Common myeloid progenitor, CD34-positive (primary cell): ENCODE measurements around the gene TFAM. TPM values are rescaled to one million over a fixed set of nuclear protein-coding genes. Genes with fewer than 3 reads are reported as not detected.

Source experiments
- CTCF ChIA-PET: fragments of 350-600 bp; sonication (Branson Sonifier 250); formaldehyde crosslinking; loops from one replicate; lab custom pipeline; 2021; ENCODE audit warnings: antibody characterized with exemption; lab: Charles Lee
- POLR2A ChIA-PET: fragments of 350-600 bp; sonication (Branson Sonifier 250); formaldehyde crosslinking; loops from one replicate; lab custom pipeline; 2021; ENCODE audit warnings: antibody characterized with exemption; lab: Charles Lee
- DNase-seq, 3 donors: peaks; one replicate each; pipeline versions ENCODE4 v3.0.0 to v3.0.0-alpha.2; 2013
- H3K27ac ChIP-seq, 2 experiments: 1 replicate in 1 of 2; 2 replicates in 1 of 2; pipeline ENCODE4 v1.7.0; 2013; ENCODE audit warnings: inconsistent platforms in 2 of 2, low read length in 2 of 2, mild to moderate bottlenecking in 2 of 2, low read depth in 1 of 2, moderate library complexity in 1 of 2; ENCODE audit not compliant: severe bottlenecking in 2 of 2, insufficient read depth in 1 of 2, poor library complexity in 1 of 2
- H3K27me3 ChIP-seq, 5 experiments: replicated peaks in 2 of 5; 1 replicate in 3 of 5; 2 replicates in 2 of 5; pipeline versions ENCODE4 v1.6.1 to v1.7.0; 2013; ENCODE audit warnings: low read length in 4 of 5, mild to moderate bottlenecking in 2 of 5, moderate library complexity in 2 of 5, inconsistent platforms in 1 of 5; ENCODE audit not compliant: insufficient read depth in 5 of 5, control insufficient read depth in 4 of 5
- H3K36me3 ChIP-seq, 4 experiments: 1 replicate in 2 of 4; 2 replicates in 2 of 4; pipeline versions ENCODE4 v1.6.1 to v1.7.0; 2013; ENCODE audit warnings: low read length in 3 of 4, control low read depth in 1 of 4, mild to moderate bottlenecking in 1 of 4; ENCODE audit not compliant: control insufficient read depth in 4 of 4, insufficient read depth in 4 of 4
- H3K4me1 ChIP-seq, 4 experiments: 1 replicate in 3 of 4; 2 replicates in 1 of 4; pipeline versions ENCODE4 v1.6.1 to v1.7.1; 2013; ENCODE audit warnings: low read length in 3 of 4, mild to moderate bottlenecking in 3 of 4, control low read depth in 1 of 4, inconsistent platforms in 1 of 4, moderate library complexity in 1 of 4; ENCODE audit not compliant: control insufficient read depth in 4 of 4, insufficient read depth in 4 of 4; ENCODE audit errors: control extremely low read depth in 1 of 4
- H3K4me3 ChIP-seq, 7 experiments: 1 replicate in 4 of 7; 2 replicates in 3 of 7; pipeline versions ENCODE4 v1.5.1 to v1.7.0; 2013; ENCODE audit warnings: mild to moderate bottlenecking in 7 of 7, low read length in 6 of 7, moderate library complexity in 6 of 7, inconsistent platforms in 2 of 7, low read depth in 2 of 7, control low read depth in 1 of 7; ENCODE audit not compliant: insufficient read depth in 4 of 7, control insufficient read depth in 1 of 7; ENCODE audit errors: extremely low read depth in 1 of 7
- H3K9me3 ChIP-seq, 5 experiments: 1 replicate in 4 of 5; 2 replicates in 1 of 5; pipeline versions ENCODE4 v1.6.1 to v1.7.1; 2013; ENCODE audit warnings: low read length in 4 of 5, mild to moderate bottlenecking in 2 of 5, inconsistent platforms in 1 of 5, low read depth in 1 of 5, moderate library complexity in 1 of 5; ENCODE audit not compliant: control insufficient read depth in 4 of 5, insufficient read depth in 2 of 5; ENCODE audit errors: control extremely low read depth in 1 of 5
- WGBS: methylation state at CpG from one replicate; pipeline ENCODE4 v1.1.5; 2013; ENCODE audit not compliant: insufficient coverage; 5-methylcytosine and 5-hydroxymethylcytosine counted together
- polyA plus RNA-seq: library from polyadenylated mRNA; unstranded; fragments of 120-200 nt; gene quantifications from one replicate; pipeline ENCODE4 v1.2.1, GENCODE V29; 2013

Gene TFAM
- 42.8 TPM for polyA plus RNA-seq

- POLR2A ChIA-PET = interaction anchor here (0.5 to 0.7 kb wide), 4 partner anchors 12 to 339 kb away, joined by 3 to 5 read pairs (median 4); no protein-coding TSS in a partner anchor
- under 1% methylated on average over 61 of the region's 65 CpGs for WGBS
- no peaks in the 10 kb centered on the region for H3K27me3 ChIP-seq
- H3K4me3 ChIP-seq = peak within 1 kb of the TSS; percentile 87 to 98 (median 96)
- CTCF ChIA-PET = interaction anchor here (0.7 to 2.5 kb wide), 10 partner anchors 14 to 209 kb away, joined by 3 to 17 read pairs (median 3); no protein-coding TSS in a partner anchor
- H3K27ac ChIP-seq = peak within 1 kb of the TSS; percentile 96 to 98
- peaks cover 14 to 30% (median 21%) of the 10 kb centered on the region in 4 experiments for H3K4me1 ChIP-seq
- peak; percentile 94 to 97 (median 96) for DNase-seq
- peaks cover 0 to 24% (median 13%) of the 10 kb centered on the region in 4 experiments for H3K36me3 ChIP-seq
- no peaks in the 10 kb centered on the region for H3K9me3 ChIP-seq
These were observed at the start of gene TFAM for GRCh38 chr10:58384999-58385783. Gene TFAM, plus strand, starts transcription at chr10:58385410. Its CDS starts 138 bp downstream, at chr10:58385548.

GRCh38 chr10:58336242-58336641, 49.0 kb upstream of the TFAM start:
- no peaks in the 10 kb centered on the region for H3K36me3 ChIP-seq
- WGBS = 93% methylated on average over 3 of the region's 4 CpGs
- ChIA-PET CTCF (interaction anchor here (2.8 kb wide), 1 partner anchor 9 kb away, joined by 7 read pairs; no protein-coding TSS in a partner anchor), POLR2A (no interaction called here)
- H3K4me3 ChIP-seq = peak overlapping the region in 4 of 7 experiments; percentile 73 to 90 (median 86)
- no peaks in the 10 kb centered on the region for H3K27me3 ChIP-seq
- no peak overlapping the region for H3K27ac ChIP-seq
- DNase-seq = no peak
- H3K4me1 ChIP-seq = peaks cover 6 to 24% (median 13%) of the 10 kb centered on the region in 4 experiments
- H3K9me3 ChIP-seq = no peaks in the 10 kb centered on the region

GRCh38 chr10:58341422-58341821, 43.8 kb upstream of the TFAM start:
- Histone ChIP-seq H3K4me3 (no peak overlapping the region), H3K27me3 (no peaks in the 10 kb centered on the region), H3K4me1 (peaks cover 0 to 16% (median 8%) of the 10 kb centered on the region in 4 experiments), H3K27ac (no peak overlapping the region), H3K36me3 (no peaks in the 10 kb centered on the region), H3K9me3 (no peaks in the 10 kb centered on the region)
- POLR2A ChIA-PET = no interaction called here
- WGBS = no CpG with 5 or more reads among the region's 4 CpGs
- DNase-seq = no peak
- CTCF ChIA-PET = no interaction called here

GRCh38 chr10:58341947-58342346, 43.3 kb upstream of the TFAM start:
- Histone ChIP-seq H3K27me3 (no peaks in the 10 kb centered on the region), H3K36me3 (peaks cover 0 to 4% (median 0%) of the 10 kb centered on the region in 4 experiments), H3K4me1 (peaks cover 0 to 16% (median 8%) of the 10 kb centered on the region in 4 experiments), H3K27ac (no peak overlapping the region), H3K9me3 (no peaks in the 10 kb centered on the region), H3K4me3 (no peak overlapping the region)
- ChIA-PET CTCF (interaction anchor here (1.3 kb wide), 1 partner anchor 251 kb away, joined by 3 read pairs; no protein-coding TSS in a partner anchor), POLR2A (no interaction called here)
- no CpG with 5 or more reads among the region's 1 CpG for WGBS
- no peak for DNase-seq

- WGBS = 100% methylated on average over 1 of the region's 1 CpG
- CTCF ChIA-PET = interaction anchor here (1.2 to 1.9 kb wide), 2 partner anchors 49 to 79 kb away, joined by 3 to 4 read pairs; partner anchors contain the start of gene CISD1
- H3K4me1 ChIP-seq = peaks cover 0 to 2% (median 0%) of the 10 kb centered on the region in 4 experiments
These were observed 37.2 kb upstream of the TFAM start for GRCh38 chr10:58347967-58348366.

GRCh38 chr10:58348571-58349033, 36.6 kb upstream of the TFAM start:
- H3K36me3 ChIP-seq = peaks cover 0 to 5% (median 0%) of the 10 kb centered on the region in 4 experiments
- WGBS = no CpG with 5 or more reads among the region's 2 CpGs
- H3K9me3 ChIP-seq = no peaks in the 10 kb centered on the region
- H3K27me3 ChIP-seq = no peaks in the 10 kb centered on the region
- no peak for DNase-seq
- CTCF ChIA-PET = interaction anchor here (1.2 to 1.9 kb wide), 2 partner anchors 49 to 80 kb away, joined by 3 to 4 read pairs; partner anchors contain the start of gene CISD1
- H3K4me3 ChIP-seq = no peak overlapping the region
- peaks cover 0 to 2% (median 0%) of the 10 kb centered on the region in 4 experiments for H3K4me1 ChIP-seq
- POLR2A ChIA-PET = interaction anchor here (0.6 kb wide), 1 partner anchor 51 kb away, joined by 3 read pairs; no protein-coding TSS in a partner anchor
- no peak overlapping the region for H3K27ac ChIP-seq

More at GRCh38 chr10:58347967-58348366, 37.2 kb upstream of the TFAM start:
- Histone ChIP-seq H3K9me3 (no peaks in the 10 kb centered on the region), H3K27ac (no peak overlapping the region), H3K27me3 (no peaks in the 10 kb centered on the region), H3K4me3 (no peak overlapping the region), H3K36me3 (peaks cover 0 to 5% (median 0%) of the 10 kb centered on the region in 4 experiments)
- DNase-seq = no peak
- POLR2A ChIA-PET = interaction anchor here (0.6 kb wide), 1 partner anchor 52 kb away, joined by 3 read pairs; no protein-coding TSS in a partner anchor
